ENCODE data around the gene IPO5. TPM values are rescaled to one million over a fixed set of nuclear protein-coding genes. Genes with fewer than 3 reads are reported as not detected.

IPO5 gene
- 304 and 340 TPM in 2 replicates for total RNA-seq

GRCh38 chr13:97953376-97953970, at the start of gene IPO5:
IPO5 (plus strand) TSS chr13:97953675; CDS start chr13:97976697, 23,022 bp downstream.

Small RNAs within 50 kb of the gene (small RNA-seq; reads per million reads assigned to genes)
- not detected for gene FTLP8

Other genes starting within 250 kb of the IPO5 start
- gene FARP1, start 189.4 kb downstream of the IPO5 start, total RNA-seq: 7.7 and 15.6 TPM in 2 replicates
- not detected in 2 replicates for gene RNF113B, start 223.6 kb downstream of the IPO5 start, total RNA-seq